Subcutaneous abdominal adipose tissue (tissue), 5 donors: ENCODE data around the gene UFD1.

ENCODE experiments used
- H3K27ac ChIP-seq: one replicate; pipeline ENCODE4 v1.7.0; 2013; ENCODE audit warnings: low read depth, mild to moderate bottlenecking, inconsistent platforms, low read length, moderate library complexity
- H3K27me3 ChIP-seq, 5 donors: one replicate each; pipeline ENCODE4 v1.7.0; 2013; ENCODE audit warnings: low read length in 5 of 5, inconsistent platforms in 1 of 5; ENCODE audit not compliant: control insufficient read depth in 5 of 5, insufficient read depth in 4 of 5
- H3K36me3 ChIP-seq, 5 donors: one replicate each; pipeline ENCODE4 v1.7.0; 2013; ENCODE audit warnings: low read length in 5 of 5; ENCODE audit not compliant: control insufficient read depth in 5 of 5, insufficient read depth in 5 of 5
- H3K4me1 ChIP-seq, 5 donors: one replicate each; pipeline ENCODE4 v1.7.0; 2013; ENCODE audit warnings: low read length in 5 of 5, mild to moderate bottlenecking in 3 of 5, moderate library complexity in 1 of 5; ENCODE audit not compliant: control insufficient read depth in 5 of 5, insufficient read depth in 5 of 5
- H3K4me3 ChIP-seq, 5 donors: one replicate each; pipeline ENCODE4 v1.7.0; 2013; ENCODE audit warnings: low read length in 5 of 5, low read depth in 1 of 5
- H3K9ac ChIP-seq, 5 donors: one replicate each; pipeline ENCODE4 v1.7.0; 2013; ENCODE audit warnings: low read length in 5 of 5, mild to moderate bottlenecking in 4 of 5, moderate library complexity in 3 of 5
- H3K9me3 ChIP-seq, 5 donors: one replicate each; pipeline ENCODE4 v1.7.0; 2013; ENCODE audit warnings: low read length in 5 of 5; ENCODE audit not compliant: control insufficient read depth in 5 of 5
- donor health status: healthy.
- donor health status: healthy.
- donor health status: healthy.
- donor health status: healthy.
- donor health status: healthy.

Gene UFD1

DNA sequence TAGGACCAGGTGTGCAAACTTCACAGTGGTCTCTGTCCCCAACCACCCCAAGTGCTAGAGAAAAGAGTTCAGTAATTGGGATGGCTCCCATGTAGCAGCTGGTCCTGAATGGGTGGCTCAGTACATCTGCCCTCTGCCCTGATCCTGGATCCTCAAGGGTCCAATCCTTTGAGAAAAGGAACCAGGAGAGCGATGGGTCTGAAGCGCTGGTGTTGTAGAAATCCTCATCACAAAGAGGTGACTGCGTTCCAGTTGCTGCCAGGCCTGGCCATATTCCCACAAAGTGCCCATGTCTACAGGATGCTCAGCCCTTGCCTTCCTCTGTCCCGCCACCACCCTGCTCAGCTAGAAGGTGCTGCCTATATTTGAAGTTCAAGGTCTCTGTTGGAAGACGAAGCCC lies 25.3 kb downstream of the UFD1 start:
- H3K27me3 ChIP-seq = no peaks in the 10 kb centered on the region
- no peak overlapping the region for H3K9ac ChIP-seq
- no peak overlapping the region for H3K4me3 ChIP-seq
- H3K9me3 ChIP-seq = no peaks in the 10 kb centered on the region
- H3K27ac ChIP-seq = no peak overlapping the region
- peaks cover 11 to 81% (median 69%) of the 10 kb centered on the region in 5 donors for H3K36me3 ChIP-seq
- H3K4me1 ChIP-seq = peaks cover 0 to 8% (median under 1%) of the 10 kb centered on the region in 5 donors

DNA sequence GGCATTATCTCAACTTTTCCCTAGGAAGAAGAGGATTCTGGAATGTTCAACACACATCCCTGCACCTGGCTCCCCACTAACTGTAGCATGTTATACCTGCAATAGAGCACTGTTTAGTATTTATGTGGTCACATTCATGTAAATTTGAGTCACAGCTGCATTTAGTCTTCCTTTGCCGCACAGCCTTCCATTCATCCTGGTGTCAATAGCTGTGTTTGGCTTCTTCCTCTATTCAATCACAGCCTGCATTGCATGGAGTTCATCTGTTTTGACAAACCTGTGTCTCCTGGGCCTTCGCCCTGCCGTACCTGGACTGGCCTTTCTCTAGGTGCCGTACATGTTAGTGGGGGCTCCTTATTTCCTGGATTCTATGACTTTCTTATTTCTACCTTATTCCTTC lies 27.4 kb downstream of the UFD1 start:
- H3K36me3 ChIP-seq = peaks cover 10 to 65% (median 52%) of the 10 kb centered on the region in 5 donors
- H3K27ac ChIP-seq = no peak overlapping the region
- no peak overlapping the region for H3K9ac ChIP-seq
- no peaks in the 10 kb centered on the region for H3K27me3 ChIP-seq
- H3K4me3 ChIP-seq = no peak overlapping the region
- H3K4me1 ChIP-seq = peaks cover 1 to 22% (median 16%) of the 10 kb centered on the region in 5 donors
- no peaks in the 10 kb centered on the region for H3K9me3 ChIP-seq

DNA sequence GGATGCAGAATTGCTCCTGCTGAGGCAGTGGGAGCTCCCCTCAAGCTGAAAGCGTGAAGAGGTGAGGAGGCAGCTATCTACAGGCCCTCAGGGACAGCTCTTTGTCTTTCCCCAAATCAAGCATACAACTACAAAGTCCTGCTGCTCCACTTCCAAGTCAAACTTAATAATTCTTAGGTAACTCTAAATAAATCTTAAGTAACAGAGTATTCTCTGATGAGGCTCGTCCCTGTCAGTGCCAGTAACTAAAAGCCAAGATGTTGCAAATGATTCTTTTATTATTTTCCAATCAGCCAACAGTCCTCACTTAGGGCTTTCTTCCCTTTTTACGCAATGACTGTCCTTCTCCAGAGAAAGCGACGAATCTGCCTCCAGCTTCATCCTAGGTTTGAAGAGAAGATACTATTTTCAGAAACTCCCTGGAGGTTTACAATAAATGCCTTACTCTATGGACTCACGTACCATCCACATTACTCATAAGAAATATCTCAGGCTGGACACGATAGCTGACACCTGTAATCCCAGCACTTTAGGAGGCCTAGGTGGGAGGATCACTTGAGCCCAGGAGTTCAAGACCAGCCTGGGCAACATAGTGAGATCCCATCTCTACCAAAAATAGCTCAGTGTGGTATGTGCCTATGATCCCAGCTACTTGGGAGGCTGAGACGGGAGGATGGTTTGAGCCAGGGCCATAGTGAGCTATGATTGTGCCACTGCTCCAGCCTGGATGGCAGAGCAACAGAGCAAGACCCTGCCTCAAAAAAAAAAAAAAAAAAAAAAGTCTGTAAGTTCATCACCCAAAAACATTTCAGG lies 28.4 kb downstream of the UFD1 start:
- Histone ChIP-seq H3K36me3 (peaks cover 10 to 55% (median 42%) of the 10 kb centered on the region in 5 donors), H3K4me3 (no peak overlapping the region), H3K27ac (peak overlapping the region; percentile 57), H3K4me1 (peaks cover 3 to 27% (median 23%) of the 10 kb centered on the region in 5 donors), H3K27me3 (no peaks in the 10 kb centered on the region), H3K9ac (peak overlapping the region in 2 of 5 donors; percentile 35 to 44), H3K9me3 (no peaks in the 10 kb centered on the region)

DNA sequence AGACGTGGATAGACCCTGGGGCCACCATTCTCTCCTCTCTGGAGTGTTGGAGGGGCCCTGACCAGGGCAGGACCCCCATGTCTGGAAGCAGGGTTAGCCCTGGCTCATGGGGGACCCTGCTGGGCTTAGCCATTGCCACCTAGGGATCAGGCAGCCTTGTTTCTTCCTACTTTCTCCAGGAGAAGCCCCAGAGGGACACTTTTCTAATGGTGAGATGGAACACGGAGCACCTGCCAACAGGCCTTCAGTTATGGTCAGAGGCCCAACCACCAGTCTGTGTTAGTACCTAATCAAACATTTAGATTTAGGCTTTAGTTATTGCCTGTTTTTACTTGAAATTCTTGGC lies 29.6 kb downstream of the UFD1 start:
- Histone ChIP-seq H3K27ac (peak overlapping the region; percentile 57), H3K9me3 (no peaks in the 10 kb centered on the region), H3K9ac (peak overlapping the region in 1 of 5 donors; percentile 44), H3K27me3 (no peaks in the 10 kb centered on the region), H3K4me1 (peaks cover 3 to 27% (median 25%) of the 10 kb centered on the region in 5 donors), H3K36me3 (peaks cover 10 to 43% (median 33%) of the 10 kb centered on the region in 5 donors), H3K4me3 (no peak overlapping the region)

DNA sequence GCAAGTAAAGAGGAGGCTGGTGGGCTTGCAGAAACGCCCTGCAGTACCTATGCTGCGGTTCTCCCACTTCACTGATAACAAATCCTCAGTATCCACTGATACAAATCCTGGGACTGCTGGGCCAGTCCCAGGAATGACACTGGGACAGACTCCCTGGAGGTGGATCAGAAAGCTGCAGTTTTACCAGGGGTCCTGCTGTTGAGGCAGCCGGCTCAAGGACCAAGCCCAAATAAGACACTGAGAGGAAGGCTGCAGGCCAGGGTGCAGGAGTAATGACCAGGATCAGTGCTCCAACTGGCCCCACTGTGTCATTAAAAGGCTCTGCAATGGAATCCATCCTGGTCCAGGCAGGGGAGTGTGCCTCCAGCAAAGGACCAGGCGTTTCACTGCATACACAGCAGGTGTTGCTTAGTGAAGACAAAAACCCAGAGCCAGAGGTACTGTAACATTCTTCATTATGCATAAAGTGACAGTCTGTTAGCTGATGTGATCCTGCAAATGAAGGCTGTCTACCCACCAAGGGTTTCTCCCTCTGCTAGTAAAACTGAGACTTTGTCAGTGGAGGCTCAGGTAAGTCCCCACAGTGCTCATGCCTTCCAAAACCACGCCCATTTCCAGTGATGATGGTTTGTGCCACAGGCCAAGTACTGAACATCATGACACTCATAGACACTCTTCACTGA lies 30.1 kb downstream of the UFD1 start:
- no peaks in the 10 kb centered on the region for H3K27me3 ChIP-seq
- H3K9me3 ChIP-seq = no peaks in the 10 kb centered on the region
- H3K4me3 ChIP-seq = no peak overlapping the region
- H3K36me3 ChIP-seq = peaks cover 10 to 43% (median 33%) of the 10 kb centered on the region in 5 donors
- H3K27ac ChIP-seq = peak overlapping the region; percentile 57
- H3K4me1 ChIP-seq = peaks cover 3 to 27% (median 25%) of the 10 kb centered on the region in 5 donors
- no peak overlapping the region for H3K9ac ChIP-seq

DNA sequence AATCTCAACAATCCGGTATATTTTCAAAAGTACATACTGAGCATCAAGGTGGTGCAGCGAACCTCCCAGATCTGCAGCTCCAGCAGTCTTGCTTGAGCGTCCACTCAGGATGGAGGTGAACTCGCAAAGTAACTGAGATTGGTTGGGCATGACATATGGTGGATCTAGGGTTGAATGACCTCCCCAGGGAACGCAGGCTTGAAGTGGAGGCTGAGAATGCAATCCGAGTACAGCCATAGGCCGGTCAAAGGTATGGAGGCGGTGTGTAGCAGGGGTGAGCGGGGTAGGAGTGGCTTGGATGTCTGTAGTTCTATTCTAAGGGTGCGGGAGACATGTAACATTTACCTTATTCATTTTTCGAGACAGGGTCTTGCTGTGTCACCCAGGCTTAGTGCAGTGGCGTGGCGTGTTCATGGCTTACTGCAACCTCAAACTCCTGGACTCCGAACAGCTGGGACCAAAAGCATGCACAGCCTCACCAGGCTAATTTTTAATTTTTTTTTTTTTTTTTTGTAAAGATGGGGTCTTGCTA lies 30.9 kb downstream of the UFD1 start:
- Histone ChIP-seq H3K4me3 (peak overlapping the region; percentile 71 to 89 (median 84)), H3K9ac (peak overlapping the region; percentile 64 to 94 (median 88)), H3K4me1 (peaks cover 3 to 27% (median 25%) of the 10 kb centered on the region in 5 donors), H3K36me3 (peaks cover 9 to 43% (median 32%) of the 10 kb centered on the region in 5 donors), H3K9me3 (no peaks in the 10 kb centered on the region), H3K27me3 (no peaks in the 10 kb centered on the region), H3K27ac (peak overlapping the region; percentile 80)

DNA sequence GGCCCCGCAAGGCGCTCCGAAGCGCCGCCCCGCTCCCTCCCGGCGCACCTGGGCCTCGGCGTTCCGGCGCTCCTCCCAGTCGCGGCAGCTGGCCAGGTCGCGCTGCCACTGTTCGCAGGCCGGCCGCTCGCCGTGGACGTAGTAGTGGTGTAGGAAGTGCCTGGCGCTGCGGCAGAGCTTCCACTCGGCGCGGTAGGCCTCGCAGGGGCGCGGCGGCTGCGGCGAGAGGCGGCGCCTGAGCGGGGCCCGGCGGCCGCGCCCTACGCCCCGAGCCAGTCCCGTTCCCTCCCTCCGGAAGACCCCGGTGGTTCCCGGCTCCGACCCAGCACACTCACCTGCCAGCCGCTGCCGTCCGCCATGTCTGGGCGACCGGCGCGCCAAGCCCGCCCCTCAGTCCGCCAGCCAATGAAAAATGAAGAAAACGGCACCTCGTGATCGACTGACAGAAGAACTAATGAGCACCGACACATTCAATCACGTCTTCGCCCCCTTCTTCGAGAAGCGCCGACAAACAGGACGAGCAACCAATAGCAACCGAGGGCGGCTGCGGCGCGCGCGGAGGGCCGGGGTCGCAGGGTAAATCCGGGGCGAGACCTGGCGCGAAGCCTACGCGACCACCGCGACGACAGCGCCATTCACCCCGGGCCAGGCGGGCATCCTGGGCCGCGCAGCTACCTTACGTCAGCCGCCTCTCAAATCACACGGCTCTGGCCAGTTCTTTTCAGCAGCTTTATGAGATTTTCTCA lies 31.5 kb downstream of the UFD1 start, which contains the start of gene C22orf39:
Gene C22orf39, minus strand, starts transcription at position 382 of the 746 bp plus-strand sequence. Its CDS starts 23 bp downstream, at position 359.
- peak within 1 kb of the TSS; percentile 80 for H3K27ac ChIP-seq
- no peaks in the 10 kb centered on the region for H3K27me3 ChIP-seq
- peaks cover 5 to 42% (median 26%) of the 10 kb centered on the region in 5 donors for H3K36me3 ChIP-seq
- peak within 1 kb of the TSS; percentile 82 to 94 (median 89) for H3K9ac ChIP-seq
- H3K4me1 ChIP-seq = peaks cover 3 to 27% (median 25%) of the 10 kb centered on the region in 5 donors
- H3K9me3 ChIP-seq = no peaks in the 10 kb centered on the region
- peak within 1 kb of the TSS; percentile 71 to 96 (median 84) for H3K4me3 ChIP-seq

DNA sequence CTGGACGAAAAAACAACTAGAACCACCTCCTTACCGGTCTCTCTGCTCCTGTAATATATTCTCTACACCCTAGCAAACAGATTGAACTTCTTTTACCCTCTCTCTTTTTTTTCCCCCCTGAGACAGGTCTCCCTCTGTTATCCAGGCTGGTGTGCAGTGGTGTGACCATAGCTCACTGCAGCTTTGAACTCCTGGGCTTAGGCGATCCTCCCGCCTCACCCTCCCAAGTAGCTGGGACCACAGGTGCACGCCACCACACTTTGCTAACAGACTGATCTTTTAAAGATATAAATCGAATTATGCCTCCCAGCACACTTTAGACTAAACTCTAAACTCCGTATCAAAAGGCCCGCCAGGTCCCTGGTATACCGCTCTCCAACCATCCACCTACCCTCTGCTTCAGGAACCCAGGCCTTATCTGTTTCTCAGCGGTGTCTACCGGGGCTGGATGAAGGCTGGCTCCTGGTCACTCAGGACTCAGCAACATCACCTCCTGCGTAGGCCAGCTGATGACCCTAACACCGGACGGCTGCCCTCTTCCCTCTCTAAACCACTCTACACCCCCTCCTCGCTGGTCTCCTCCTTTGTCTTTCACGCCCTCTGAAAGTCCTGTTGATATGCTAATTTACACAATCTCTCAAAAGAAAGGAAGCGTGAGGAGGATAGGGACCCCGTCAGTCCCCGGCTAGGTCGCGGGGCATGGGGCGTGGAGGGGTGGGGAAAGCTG lies 32.2 kb downstream of the UFD1 start:
- Histone ChIP-seq H3K9ac (peak overlapping the region; percentile 82 to 94 (median 89)), H3K27me3 (no peaks in the 10 kb centered on the region), H3K4me1 (peaks cover 3 to 27% (median 25%) of the 10 kb centered on the region in 5 donors), H3K9me3 (no peaks in the 10 kb centered on the region), H3K27ac (peak overlapping the region; percentile 80), H3K4me3 (peak overlapping the region; percentile 71 to 96 (median 84)), H3K36me3 (peaks cover 5 to 41% (median 21%) of the 10 kb centered on the region in 5 donors)
